Stimulated activated naive CD8-positive, alpha-beta T cell treated with anti-CD3 and anti-CD28 coated beads, Interleukin-15, amount 100 ng/mL, for 72 hours (primary cell): Measurements from ENCODE around the gene GSE1.

ENCODE experiments used
- ATAC-seq: fragments of 150-1000 bp; cut with Tn5 transposase; 2 replicates; pipeline ENCODE4 v1.10.0; 2021; ENCODE audit warnings: mild to moderate bottlenecking, moderate library complexity
- DNase-seq, 2 donors: peaks; one replicate each; pipeline ENCODE4 v3.0.0; 2021 to 2022
- H3K27ac Mint-ChIP-seq, 2 donors: one replicate each; pipeline ENCODE4 v1.8.0; 2022; ENCODE audit warnings: mild to moderate bottlenecking in 2 of 2, mixed read lengths in 2 of 2, moderate library complexity in 2 of 2
- H3K27me3 Mint-ChIP-seq: one replicate; pipeline ENCODE4 v1.8.0; 2022; ENCODE audit warnings: mixed read lengths
- H3K4me1 Mint-ChIP-seq: one replicate; pipeline ENCODE4 v1.8.0; 2022; ENCODE audit warnings: mild to moderate bottlenecking, mixed read lengths
- H3K4me3 Mint-ChIP-seq, 2 donors: one replicate each; pipeline ENCODE4 v1.8.0; 2022; ENCODE audit warnings: mild to moderate bottlenecking in 2 of 2, mixed read lengths in 2 of 2, moderate library complexity in 1 of 2
- H3K9me3 Mint-ChIP-seq, 2 donors: one replicate each; pipeline ENCODE4 v1.8.0; 2022; ENCODE audit warnings: mixed read lengths in 2 of 2

Gene GSE1

DNA sequence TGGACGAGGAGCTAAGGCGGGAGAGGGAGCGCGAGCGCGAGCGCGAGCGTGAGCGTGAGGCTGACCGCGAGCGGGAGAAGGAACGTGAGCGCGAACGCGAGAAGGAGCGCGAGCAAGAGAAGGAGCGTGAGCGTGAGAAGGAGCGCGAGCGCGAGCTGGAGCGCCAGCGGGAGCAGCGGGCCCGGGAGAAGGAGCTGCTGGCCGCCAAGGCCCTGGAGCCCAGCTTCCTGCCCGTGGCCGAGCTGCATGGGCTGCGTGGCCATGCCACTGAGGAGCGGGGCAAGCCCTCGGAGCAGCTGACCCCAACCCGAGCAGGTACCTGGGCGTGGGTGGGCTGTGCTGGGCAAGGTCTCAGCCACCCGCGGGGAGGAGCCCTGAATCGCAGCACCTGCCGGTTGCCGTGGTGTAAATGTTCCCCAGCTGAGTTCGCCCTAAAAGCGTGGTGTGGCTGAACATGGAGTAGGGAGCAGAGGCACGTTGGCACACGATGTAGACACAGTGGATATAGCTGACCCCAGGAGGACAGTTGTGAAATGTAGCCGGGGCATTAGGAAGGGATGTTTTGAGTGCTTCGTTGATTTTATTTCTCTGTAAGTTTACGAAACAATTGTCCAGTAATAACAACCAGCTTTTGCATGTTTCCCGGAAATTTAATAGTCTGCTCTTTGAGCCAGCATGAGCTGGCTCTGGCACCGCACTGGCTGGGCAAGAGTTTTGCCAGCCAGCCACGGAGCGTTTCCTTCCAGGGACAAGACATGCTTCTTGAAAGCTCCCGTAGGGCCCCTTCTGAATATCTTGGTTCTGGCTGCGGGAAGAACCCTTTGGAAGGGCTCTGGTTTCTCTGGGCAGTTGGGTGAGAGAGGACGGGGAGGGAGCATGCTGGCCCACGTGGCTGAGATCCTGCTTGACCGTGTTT, 43.5 kb downstream of the GSE1 start:
- H3K4me3 Mint-ChIP-seq, result no peak overlapping the region

GRCh38 chr16:85657267-85657650, 44.1 kb downstream of the GSE1 start:
- H3K4me1 Mint-ChIP-seq, result peaks cover 12% of the 10 kb centered on the region
- H3K27ac Mint-ChIP-seq, result no peak overlapping the region
- H3K27me3 Mint-ChIP-seq, result no peaks in the 10 kb centered on the region
- DNase-seq, result no peak
- H3K9me3 Mint-ChIP-seq, result no peaks in the 10 kb centered on the region
- H3K4me3 Mint-ChIP-seq, result peak overlapping the region in 1 of 2 donors; percentile 29
- ATAC-seq, result no peak

More for the DNA sequence above, 43.5 kb downstream of the GSE1 start:
- Mint-ChIP-seq H3K9me3 (no peaks in the 10 kb centered on the region), H3K27ac (peak overlapping the region in 1 of 2 donors; percentile 92), H3K27me3 (no peaks in the 10 kb centered on the region), H3K4me1 (peaks cover 17% of the 10 kb centered on the region)
- no peak for ATAC-seq
- DNase-seq, result no peak

GRCh38 chr16:85657996-85658395, 44.9 kb downstream of the GSE1 start:
- Mint-ChIP-seq H3K27me3 (no peaks in the 10 kb centered on the region), H3K4me3 (no peak overlapping the region), H3K4me1 (peaks cover 6% of the 10 kb centered on the region), H3K27ac (peak overlapping the region in 1 of 2 donors; percentile 19), H3K9me3 (no peaks in the 10 kb centered on the region)
- ATAC-seq, result no peak
- no peak for DNase-seq

DNA sequence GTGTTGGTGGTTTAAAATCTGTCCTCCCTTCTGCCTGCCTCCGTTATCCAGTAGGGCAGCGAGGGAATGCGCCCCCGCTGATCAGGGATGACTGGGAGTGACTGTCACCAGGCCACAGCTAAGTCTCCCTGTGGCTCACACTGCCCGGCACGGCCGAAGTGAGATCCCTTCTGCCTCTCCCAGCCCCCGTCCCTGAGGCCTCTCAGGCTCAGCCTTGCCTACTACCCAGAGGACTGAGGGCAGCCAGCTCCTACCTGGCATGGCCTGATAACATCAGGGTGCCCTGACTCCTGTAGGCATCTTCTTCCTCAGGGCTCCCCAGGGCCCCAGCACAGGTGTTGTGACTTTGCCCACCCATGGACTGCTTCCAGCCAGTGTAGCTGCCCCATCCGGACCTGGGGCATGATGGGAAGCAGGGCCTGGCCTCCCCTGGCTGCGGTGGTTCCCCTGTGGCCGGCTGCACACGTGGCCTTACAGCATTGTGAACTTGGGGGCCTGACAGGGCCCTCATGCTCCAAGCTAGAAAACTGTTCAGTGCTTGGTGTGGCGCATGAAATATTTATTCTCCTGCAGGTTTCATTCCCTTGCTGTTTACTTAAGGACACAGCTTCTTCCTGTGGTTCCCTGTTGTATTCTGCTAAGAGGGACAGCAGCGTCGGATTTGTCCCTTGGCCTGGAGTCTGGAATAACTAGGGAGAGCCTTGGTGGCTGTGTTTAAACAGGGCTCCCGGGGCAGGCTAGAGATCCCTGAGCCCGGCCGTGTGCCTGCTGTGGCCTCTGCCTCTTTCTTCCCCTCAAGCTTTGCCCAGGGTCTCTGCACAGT, 45.6 kb downstream of the GSE1 start:
- Mint-ChIP-seq H3K27ac (no peak overlapping the region), H3K4me3 (no peak overlapping the region), H3K27me3 (no peaks in the 10 kb centered on the region), H3K9me3 (no peaks in the 10 kb centered on the region), H3K4me1 (peaks cover 6% of the 10 kb centered on the region)
- DNase-seq, result no peak
- ATAC-seq, result no peak

GRCh38 chr16:85659336-85659735, 46.2 kb downstream of the GSE1 start:
- no peak for ATAC-seq
- H3K27ac Mint-ChIP-seq, result no peak overlapping the region
- H3K9me3 Mint-ChIP-seq, result no peaks in the 10 kb centered on the region
- no peaks in the 10 kb centered on the region for H3K27me3 Mint-ChIP-seq
- H3K4me1 Mint-ChIP-seq, result peaks cover 6% of the 10 kb centered on the region
- DNase-seq, result no peak
- H3K4me3 Mint-ChIP-seq, result no peak overlapping the region

DNA sequence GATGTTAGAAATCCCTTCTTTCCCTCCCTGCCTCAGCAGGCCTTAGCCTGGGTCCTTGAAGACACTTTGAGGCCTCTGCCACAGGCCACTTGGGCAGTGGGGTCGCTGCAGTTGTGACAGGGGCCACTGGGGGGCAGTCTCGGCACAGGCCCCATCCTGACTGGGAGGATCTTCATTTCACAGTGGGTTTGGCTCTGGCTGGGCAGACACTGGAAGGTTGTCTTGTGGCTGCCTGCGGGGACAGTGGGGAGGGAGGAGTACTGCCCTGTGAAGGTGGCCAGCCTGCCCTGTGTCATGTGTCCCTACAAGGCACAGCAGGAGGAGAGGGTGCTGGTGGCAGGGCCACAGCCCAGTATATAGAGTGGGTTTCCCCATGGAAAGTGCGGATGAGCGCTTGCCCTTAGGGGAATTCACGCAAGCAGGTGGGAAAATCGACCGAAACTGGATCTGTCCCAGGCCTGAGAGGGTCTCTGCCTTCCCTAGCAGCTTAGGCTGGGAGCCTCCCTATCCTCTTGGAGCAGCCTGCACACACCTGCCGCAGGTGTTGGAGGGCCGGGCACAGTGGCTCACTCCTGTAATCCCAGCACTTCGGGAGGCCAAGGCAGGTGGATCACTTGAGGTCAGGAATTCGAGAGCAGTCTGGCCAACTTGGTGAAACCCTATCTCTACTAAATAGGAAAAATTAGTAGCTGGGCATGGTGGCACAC, 46.8 kb downstream of the GSE1 start:
- ATAC-seq, result peak; percentile 79

DNA sequence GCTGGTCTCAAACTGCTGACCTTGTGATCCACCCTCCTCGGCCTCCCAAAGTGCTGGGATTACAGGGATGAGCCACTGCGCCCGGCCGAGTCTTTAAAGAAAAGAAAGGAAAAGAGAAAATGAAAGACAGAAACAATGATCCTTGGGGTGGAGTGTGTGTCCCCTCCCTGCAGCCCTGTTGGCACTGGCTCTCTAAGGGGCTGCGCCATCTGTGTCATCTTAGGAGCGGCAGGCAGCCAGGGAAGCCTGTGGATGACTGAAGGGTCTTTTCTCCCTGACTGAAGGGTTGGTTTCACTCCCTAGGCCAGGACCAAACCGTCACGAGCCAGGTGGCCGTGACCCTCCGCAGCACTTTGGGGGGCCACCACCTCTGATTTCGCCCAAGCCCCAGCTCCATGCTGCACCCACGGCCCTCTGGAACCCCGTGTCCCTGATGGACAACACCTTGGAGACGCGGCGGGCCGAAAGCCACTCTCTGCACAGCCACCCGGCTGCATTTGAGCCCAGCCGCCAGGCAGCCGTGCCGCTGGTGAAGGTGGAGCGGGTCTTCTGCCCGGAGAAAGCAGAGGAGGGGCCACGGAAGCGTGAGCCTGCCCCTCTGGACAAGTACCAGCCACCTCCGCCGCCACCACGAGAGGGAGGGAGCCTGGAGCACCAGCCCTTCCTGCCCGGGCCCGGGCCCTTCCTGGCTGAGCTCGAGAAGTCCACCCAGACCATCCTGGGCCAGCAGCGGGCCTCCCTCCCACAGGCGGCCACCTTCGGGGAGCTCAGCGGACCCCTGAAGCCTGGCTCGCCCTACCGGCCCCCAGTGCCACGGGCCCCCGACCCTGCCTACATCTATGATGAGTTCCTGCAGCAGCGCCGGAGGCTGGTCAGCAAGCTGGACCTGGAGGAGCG, 48.0 kb downstream of the GSE1 start:
- no peaks in the 10 kb centered on the region for H3K9me3 Mint-ChIP-seq
- ATAC-seq (peak; percentile 13), DNase-seq (no peak)
- peaks cover 6% of the 10 kb centered on the region for H3K4me1 Mint-ChIP-seq
- no peak overlapping the region for H3K27ac Mint-ChIP-seq
- no peaks in the 10 kb centered on the region for H3K27me3 Mint-ChIP-seq
- no peak overlapping the region for H3K4me3 Mint-ChIP-seq

More for the DNA sequence above, 46.8 kb downstream of the GSE1 start:
- H3K9me3 Mint-ChIP-seq, result no peaks in the 10 kb centered on the region
- H3K4me1 Mint-ChIP-seq, result peaks cover 6% of the 10 kb centered on the region
- DNase-seq, result peak; percentile 69 to 70
- H3K27ac Mint-ChIP-seq, result peak overlapping the region in 1 of 2 donors; percentile 21
- H3K27me3 Mint-ChIP-seq, result no peaks in the 10 kb centered on the region
- no peak overlapping the region for H3K4me3 Mint-ChIP-seq

DNA sequence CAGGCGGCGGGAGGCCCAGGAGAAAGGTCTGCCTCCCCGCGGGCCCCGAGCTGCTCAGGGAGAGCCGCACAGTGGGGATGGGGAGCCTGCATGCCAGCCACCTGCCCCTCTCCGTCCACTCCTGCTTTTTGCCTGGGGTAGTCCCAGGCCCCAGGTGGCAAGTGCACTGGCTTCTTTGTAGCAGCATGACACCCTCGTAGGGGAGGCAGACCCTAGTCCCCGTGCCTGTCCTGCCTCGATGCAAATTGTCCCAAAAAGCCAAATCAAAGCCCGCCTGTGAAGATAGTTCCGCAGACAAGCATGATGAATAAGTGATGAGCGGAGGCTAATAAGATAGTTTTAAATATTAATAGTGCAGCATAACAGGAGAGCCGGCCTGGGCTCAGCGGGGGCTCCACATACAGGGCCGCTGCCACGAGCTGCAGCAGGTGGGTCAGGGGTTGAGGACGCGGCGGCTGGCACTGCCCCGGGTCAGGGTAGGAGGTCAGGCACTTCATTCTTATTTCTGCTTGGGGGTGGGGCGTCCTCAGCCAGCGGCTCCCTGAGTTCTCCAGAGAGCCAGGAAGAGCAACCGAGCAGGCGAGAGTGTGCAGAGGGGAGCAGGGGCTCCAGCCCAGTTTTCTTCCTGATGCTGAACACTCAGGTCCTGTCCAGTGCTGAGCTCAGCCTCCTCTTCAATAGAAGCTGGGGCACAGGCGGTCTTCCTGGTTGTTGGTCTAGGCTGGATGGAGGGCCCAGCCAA, 48.8 kb downstream of the GSE1 start:
- H3K27ac Mint-ChIP-seq, result peak overlapping the region in 1 of 2 donors; percentile 88
- H3K4me1 Mint-ChIP-seq, result peaks cover 6% of the 10 kb centered on the region
- H3K4me3 Mint-ChIP-seq, result no peak overlapping the region
- ATAC-seq (no peak), DNase-seq (no peak)
- H3K27me3 Mint-ChIP-seq, result no peaks in the 10 kb centered on the region
- H3K9me3 Mint-ChIP-seq, result no peaks in the 10 kb centered on the region

- Mint-ChIP-seq H3K27ac (peak overlapping the region; percentile 76 to 88), H3K4me1 (peaks cover 6% of the 10 kb centered on the region), H3K9me3 (no peaks in the 10 kb centered on the region), H3K4me3 (no peak overlapping the region), H3K27me3 (no peaks in the 10 kb centered on the region)
- no peak for DNase-seq
- no peak for ATAC-seq
Observed at GRCh38 chr16:85662482-85662812, 49.3 kb downstream of the GSE1 start.

DNA sequence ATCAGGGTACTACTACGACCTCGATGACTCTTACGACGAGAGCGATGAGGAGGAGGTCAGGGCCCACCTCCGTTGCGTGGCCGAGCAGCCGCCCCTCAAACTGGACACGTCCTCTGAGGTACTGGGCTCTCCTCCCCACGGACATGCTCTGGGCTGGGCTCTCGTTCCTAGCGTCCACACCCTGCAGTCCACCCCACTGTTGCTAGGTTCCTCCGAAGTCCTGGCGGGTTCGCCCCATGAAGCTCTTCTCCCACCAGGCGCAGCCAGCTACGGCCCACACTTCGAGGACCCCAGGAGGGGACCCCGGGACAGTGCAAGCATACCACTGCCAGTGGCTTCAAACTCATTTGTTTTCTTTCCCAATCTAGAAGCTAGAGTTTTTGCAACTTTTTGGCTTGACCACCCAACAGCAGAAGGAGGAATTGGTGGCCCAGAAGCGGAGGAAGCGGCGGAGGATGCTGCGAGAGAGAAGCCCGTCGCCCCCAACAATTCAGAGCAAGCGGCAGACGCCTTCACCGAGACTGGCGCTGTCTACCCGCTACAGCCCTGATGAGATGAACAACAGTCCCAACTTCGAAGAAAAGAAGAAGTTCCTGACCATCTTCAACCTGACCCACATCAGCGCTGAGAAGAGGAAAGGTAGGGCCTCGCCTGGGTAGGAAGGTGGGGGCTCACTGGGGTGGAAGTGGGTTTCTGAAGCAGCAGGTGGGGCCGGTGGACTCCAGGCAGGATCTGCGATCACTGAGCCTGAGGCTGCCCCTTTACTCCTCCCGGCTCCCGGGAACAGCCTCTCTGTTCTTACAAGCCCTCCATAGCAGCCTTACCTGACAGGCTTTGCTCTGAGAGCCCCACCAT, 50.1 kb downstream of the GSE1 start:
- ATAC-seq (no peak), DNase-seq (no peak)
- Mint-ChIP-seq H3K9me3 (no peaks in the 10 kb centered on the region), H3K27ac (peak overlapping the region in 1 of 2 donors; percentile 78), H3K27me3 (no peaks in the 10 kb centered on the region), H3K4me1 (peaks cover 6% of the 10 kb centered on the region), H3K4me3 (no peak overlapping the region)

GRCh38 chr16:85663891-85664321, 50.8 kb downstream of the GSE1 start:
- ATAC-seq, result no peak
- Mint-ChIP-seq H3K9me3 (no peaks in the 10 kb centered on the region), H3K4me3 (no peak overlapping the region), H3K27ac (no peak overlapping the region), H3K4me1 (peaks cover 6% of the 10 kb centered on the region), H3K27me3 (no peaks in the 10 kb centered on the region)
- DNase-seq, result no peak

- no peak for DNase-seq
- no peak for ATAC-seq
- peaks cover 3% of the 10 kb centered on the region for H3K4me1 Mint-ChIP-seq
- peak overlapping the region in 1 of 2 donors; percentile 57 for H3K27ac Mint-ChIP-seq
- H3K27me3 Mint-ChIP-seq, result no peaks in the 10 kb centered on the region
- H3K9me3 Mint-ChIP-seq, result no peaks in the 10 kb centered on the region
- no peak overlapping the region for H3K4me3 Mint-ChIP-seq
Observed at GRCh38 chr16:85664580-85665372, 51.7 kb downstream of the GSE1 start.

DNA sequence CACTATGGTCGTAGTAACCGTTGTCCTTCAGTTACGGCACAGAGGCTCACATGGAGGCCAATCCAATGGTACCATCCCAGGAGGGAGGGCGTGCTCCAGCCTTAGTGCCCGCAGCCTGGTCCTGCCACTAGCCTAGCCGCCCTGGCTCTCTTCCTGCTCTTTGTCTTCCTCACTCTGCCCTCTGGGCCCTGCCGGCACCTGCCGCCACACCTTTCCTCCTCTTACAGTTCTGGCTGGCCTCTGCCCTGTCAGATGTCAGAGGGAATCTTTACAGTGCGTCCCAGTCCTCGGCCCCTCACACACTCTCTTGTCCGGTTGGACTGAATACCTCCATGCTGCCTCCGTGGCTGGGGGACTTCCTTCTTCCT, 52.2 kb downstream of the GSE1 start:
- H3K9me3 Mint-ChIP-seq, result no peaks in the 10 kb centered on the region
- DNase-seq (no peak), ATAC-seq (no peak)
- no peak overlapping the region for H3K4me3 Mint-ChIP-seq
- peak overlapping the region in 1 of 2 donors; percentile 85 for H3K27ac Mint-ChIP-seq
- H3K4me1 Mint-ChIP-seq, result no peaks in the 10 kb centered on the region
- no peaks in the 10 kb centered on the region for H3K27me3 Mint-ChIP-seq
